K562 (cell line): Measurements from ENCODE around the gene NEU1. TPM values are rescaled to one million over a fixed set of nuclear protein-coding genes. Genes with fewer than 3 reads are reported as not detected.

Experiments used
- ATF1 ChIP-seq, 2 experiments: fragments of 450-650 bp in 1 of 2; IDR thresholded peaks; 2 replicates each; pipeline ENCODE4 v1.6.1; 2016; ENCODE audit warnings: missing compliant biosample characterization in 1 of 2, missing genetic modification characterization in 1 of 2
- CAMTA2 ChIP-seq: fragments of 250-450 bp; sonication (Bioruptor Pico); conservative IDR thresholded peaks from 2 replicates; pipeline ENCODE4 v1.5.1; 2022
- CHD7 ChIP-seq: fragments of 200-600 bp; sonication (generic); IDR thresholded peaks from one replicate; pipeline ENCODE4 v1.6.1; 2012; ENCODE audit warnings: mild to moderate bottlenecking, low read depth, low read length, inconsistent platforms
- FOXO4 ChIP-seq: fragments of 450-650 bp; formaldehyde crosslinking; IDR thresholded peaks from 2 replicates; pipeline ENCODE4 v1.4.0; 2020; ENCODE audit warnings: mild to moderate bottlenecking, moderate library complexity
- LARP7 ChIP-seq: fragments of 450-650 bp; IDR thresholded peaks from 2 replicates; pipeline ENCODE4 v1.6.1; 2016
- RFX1 ChIP-seq: fragments of 450-650 bp; IDR thresholded peaks from 2 replicates; pipeline ENCODE4 v1.6.1; 2016; ENCODE audit warnings: mild to moderate bottlenecking, moderate library complexity
- STAT5A ChIP-seq: IDR thresholded peaks from 2 replicates; pipeline ENCODE4 v1.6.1; 2012; ENCODE audit warnings: low read length, inconsistent platforms, borderline replicate concordance
- ZNF584 ChIP-seq: fragments of 200-800 bp; sonication (Bioruptor generic); IDR thresholded peaks from 2 replicates; pipeline ENCODE4 v1.6.1; 2016; ENCODE audit warnings: low read depth, mild to moderate bottlenecking, missing genetic modification characterization, missing compliant biosample characterization
- ZNF76 ChIP-seq: fragments of 250-450 bp; sonication (Bioruptor Pico); IDR thresholded peaks from 2 replicates; pipeline ENCODE4 v1.4.0; 2020; ENCODE audit warnings: mild to moderate bottlenecking, moderate library complexity, borderline replicate concordance
- ZNF780A ChIP-seq: fragments of 250-450 bp; sonication (Bioruptor Pico); IDR thresholded peaks from 2 replicates; pipeline ENCODE4 v1.5.0; 2021; ENCODE audit warnings: mild to moderate bottlenecking
- polyA plus RNA-seq, 8 experiments: library from polyadenylated mRNA; depleted of rRNA in 4 of 8; stranded (reverse) in 5 of 8; unstranded in 3 of 8; fragments of >200 nt; fragmentation: Nextera tagmentation in 2 of 8; fragmentation: Illumina TruSeq in 1 of 8; extraction: Ambion mirVana in 2 of 8; extraction: Trizol in 1 of 8; gene quantifications; 2 replicates each; pipeline versions ENCODE4 v1.2.1 to v1.2.3, GENCODE V29; 2011 to 2014; ENCODE audit warnings: inconsistent platforms in 1 of 8, missing spikeins in 1 of 8
- total RNA-seq, 7 experiments: library from RNA; depleted of rRNA in 6 of 7; stranded (reverse); fragments of >200 nt in 6 of 7; fragmentation: Illumina TruSeq in 2 of 7; extraction: Trizol in 2 of 7; gene quantifications; 2 replicates each; pipeline versions ENCODE4 v1.2.1 to v1.2.3, GENCODE V29; 2011 to 2021; ENCODE audit warnings: low replicate concordance in 1 of 7
- TF ChIP-seq, protein P1 (sequence below): fragments of 450-650 bp; IDR thresholded peaks from 2 replicates; pipeline ENCODE4 v1.6.1; 2016; ENCODE audit warnings: missing biosample characterization, missing genetic modification characterization
- TF ChIP-seq, protein P2 (sequence below): fragments of 450-650 bp; conservative IDR thresholded peaks from 2 replicates; pipeline ENCODE4 v1.6.1; 2016; ENCODE audit warnings: missing genetic modification characterization, low read depth, mild to moderate bottlenecking, missing compliant biosample characterization, moderate library complexity

Gene NEU1
- total and polyA plus RNA-seq, 9 of the 15 experiments (the other 6 are each of a cell fraction or from before 2014, with no cell fraction given) = 14.8 to 67.8 (median 51.0) TPM

- 0 out of 2 replicates have a peak, but pooled peaks have one; percentile 64 for TF ChIP-seq ZNF584
- no peak for TF ChIP-seq RFX1
- TF ChIP-seq ZNF780A (CRISPR knock-in tag) = no peak
- peak; percentile 7; the same call in 1 of the 2 replicates for TF ChIP-seq STAT5A
- no peak for TF ChIP-seq CHD7
- TF ChIP-seq ATF1 (CRISPR knock-in tag; IDR thresholded peaks at IDR 0.05) = no peak
- no peak for TF ChIP-seq ATF1 (tag; IDR thresholded peaks at IDR 0.05)
- 0 out of 2 replicates have a peak, but pooled peaks have one; percentile 35 for TF ChIP-seq FOXO4 (CRISPR knock-in tag)
- TF ChIP-seq, protein P1, sequence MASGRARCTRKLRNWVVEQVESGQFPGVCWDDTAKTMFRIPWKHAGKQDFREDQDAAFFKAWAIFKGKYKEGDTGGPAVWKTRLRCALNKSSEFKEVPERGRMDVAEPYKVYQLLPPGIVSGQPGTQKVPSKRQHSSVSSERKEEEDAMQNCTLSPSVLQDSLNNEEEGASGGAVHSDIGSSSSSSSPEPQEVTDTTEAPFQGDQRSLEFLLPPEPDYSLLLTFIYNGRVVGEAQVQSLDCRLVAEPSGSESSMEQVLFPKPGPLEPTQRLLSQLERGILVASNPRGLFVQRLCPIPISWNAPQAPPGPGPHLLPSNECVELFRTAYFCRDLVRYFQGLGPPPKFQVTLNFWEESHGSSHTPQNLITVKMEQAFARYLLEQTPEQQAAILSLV (tag) = no peak
- TF ChIP-seq LARP7 = no peak
- TF ChIP-seq, protein P2, sequence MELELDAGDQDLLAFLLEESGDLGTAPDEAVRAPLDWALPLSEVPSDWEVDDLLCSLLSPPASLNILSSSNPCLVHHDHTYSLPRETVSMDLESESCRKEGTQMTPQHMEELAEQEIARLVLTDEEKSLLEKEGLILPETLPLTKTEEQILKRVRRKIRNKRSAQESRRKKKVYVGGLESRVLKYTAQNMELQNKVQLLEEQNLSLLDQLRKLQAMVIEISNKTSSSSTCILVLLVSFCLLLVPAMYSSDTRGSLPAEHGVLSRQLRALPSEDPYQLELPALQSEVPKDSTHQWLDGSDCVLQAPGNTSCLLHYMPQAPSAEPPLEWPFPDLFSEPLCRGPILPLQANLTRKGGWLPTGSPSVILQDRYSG = no peak
- no peak for TF ChIP-seq ZNF76 (CRISPR knock-in tag)
- TF ChIP-seq CAMTA2 (CRISPR knock-in tag) = 0 out of 2 replicates have a peak, but pooled peaks have one; percentile 70
These were observed 25.1 kb downstream of the NEU1 start (continued) for GRCh38 chr6:31837369-31838113.
